HG02678 (cell line): ENCODE results near the gene ZNF670.

Experiments
- ATAC-seq: cut with Tn5 transposase; IDR thresholded peaks from one replicate; pipeline ENCODE4 v1.9.1; 2021; ENCODE audit warnings: mild to moderate bottlenecking, moderate library complexity; ENCODE audit not compliant: unreplicated experiment

Gene ZNF670

DNA sequence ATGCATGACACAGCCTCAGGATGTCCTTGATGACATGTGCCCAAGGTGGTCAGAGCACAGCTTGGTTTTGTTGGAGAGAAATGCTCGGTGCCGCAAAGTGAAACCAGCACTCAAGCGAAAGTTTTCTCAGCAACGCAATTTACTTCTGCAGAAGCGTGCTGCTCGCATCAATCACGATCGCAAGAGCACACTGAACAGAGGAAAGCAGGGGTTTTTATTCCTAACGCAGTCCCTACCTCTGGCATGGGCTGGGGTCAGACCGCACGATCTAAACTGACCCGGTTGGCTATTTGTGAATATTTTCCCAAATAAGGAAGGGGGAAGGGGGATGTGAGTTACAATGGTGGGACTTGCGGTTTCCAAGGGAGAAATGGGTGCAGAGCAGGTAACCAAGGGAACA, 26.4 kb upstream of the ZNF670 start:
- ATAC-seq, result no peak

DNA sequence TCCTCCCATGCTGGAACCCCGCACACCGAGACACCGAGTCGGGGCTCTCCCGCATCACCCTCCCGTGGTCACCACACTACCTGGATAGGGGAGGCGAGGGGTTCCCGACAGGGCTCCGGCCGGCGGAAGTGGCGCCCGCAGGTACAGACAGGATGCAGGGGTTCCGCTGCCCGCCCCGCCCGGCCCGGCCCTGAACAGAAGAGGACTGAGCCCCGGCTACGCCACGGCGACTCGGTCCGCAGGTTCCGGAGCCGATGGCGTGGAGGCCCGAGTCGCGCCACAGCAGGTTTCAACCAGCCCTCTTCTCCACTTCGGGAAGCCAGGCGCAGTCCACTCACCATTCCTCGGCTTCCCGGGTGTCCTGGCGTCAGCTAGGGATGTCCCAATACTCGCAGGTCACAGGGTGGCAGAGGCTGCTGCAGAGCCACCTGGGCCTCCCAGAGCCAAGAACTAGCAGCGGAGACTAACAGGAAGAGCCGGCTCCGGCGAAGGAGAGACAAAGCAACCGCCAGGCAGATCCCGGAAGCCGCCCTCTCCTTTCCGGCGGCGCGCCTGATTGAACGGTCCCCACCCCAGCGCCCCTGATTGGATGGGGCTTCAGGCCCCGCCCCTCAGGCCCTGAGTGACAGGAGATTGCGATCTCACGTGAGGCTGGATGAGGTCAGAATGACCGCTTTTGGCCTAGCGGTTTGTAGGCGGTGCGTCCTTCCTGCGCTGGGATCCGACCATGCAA, 25.4 kb upstream of the ZNF670 start, which contains the start of gene ZNF669:
ZNF669 (minus strand) TSS at position 498 of the 733 bp plus-strand sequence; CDS start at position 341, 157 bp downstream.
- ATAC-seq, result peak; percentile 99

DNA sequence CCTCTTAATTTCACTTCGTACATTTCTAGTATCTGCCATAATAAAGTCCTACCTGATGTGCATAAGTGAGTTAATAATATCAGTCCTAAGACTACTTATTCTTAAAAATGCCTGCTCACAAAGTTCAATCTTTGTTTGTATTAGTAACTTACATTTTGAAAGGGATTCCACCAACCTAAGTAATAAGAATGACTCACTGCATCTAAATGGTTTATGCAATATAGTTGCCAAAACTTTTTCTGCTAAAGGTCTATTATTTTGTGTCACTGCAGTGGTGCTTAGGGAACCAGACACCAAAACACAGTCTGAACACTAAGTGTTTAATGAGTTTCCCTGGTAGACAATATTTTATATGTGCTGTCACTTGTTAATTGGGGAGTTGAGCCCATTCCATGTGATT, 23.8 kb upstream of the ZNF670 start:
- ATAC-seq, result no peak

DNA sequence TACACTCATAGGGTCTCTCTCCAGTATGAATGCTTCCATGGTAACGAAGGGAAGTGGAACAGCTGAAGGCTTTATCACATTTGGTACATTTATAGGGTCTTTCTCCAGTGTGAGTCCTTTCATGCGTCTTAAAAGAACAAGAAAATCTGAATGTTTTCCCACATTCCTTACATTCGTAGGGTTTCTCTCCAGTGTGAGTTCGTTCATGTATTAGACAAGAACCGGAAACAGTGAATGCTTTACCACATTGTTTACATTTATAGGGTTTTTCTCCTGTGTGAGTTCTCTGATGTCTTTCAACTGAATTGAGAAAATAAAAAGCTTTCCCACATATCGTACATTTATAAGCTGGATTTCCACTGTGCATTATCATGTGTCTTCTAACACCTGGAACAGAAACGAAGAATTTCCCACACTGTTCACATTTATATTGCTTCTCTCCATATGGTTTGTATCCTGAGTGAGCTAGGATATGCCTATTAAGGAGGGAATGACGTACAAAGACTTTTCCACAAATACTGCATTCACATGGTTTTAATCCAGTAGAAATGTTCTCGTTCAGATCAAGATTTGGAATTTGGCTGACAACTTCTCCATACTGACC, 22.2 kb upstream of the ZNF670 start:
- no peak for ATAC-seq

DNA sequence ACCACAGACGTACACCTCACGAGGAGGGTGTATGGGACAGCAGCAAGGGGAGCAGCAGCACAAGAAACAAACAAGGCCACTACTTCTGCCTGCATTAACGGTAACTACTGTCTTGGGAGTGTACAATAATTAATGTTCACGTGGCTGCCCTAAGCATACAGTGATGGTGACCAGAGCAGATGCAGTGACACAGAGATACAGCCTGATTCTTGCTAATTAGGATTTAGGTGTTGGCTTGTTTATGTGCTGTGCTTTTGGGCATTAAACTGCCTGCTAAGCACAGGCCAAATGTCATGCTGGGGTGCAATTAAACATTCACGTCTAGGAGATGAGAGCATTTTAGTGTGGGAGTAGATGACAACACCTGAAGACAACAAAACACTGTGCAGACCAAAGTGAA, 18.3 kb upstream of the ZNF670 start:
- ATAC-seq, result no peak

DNA sequence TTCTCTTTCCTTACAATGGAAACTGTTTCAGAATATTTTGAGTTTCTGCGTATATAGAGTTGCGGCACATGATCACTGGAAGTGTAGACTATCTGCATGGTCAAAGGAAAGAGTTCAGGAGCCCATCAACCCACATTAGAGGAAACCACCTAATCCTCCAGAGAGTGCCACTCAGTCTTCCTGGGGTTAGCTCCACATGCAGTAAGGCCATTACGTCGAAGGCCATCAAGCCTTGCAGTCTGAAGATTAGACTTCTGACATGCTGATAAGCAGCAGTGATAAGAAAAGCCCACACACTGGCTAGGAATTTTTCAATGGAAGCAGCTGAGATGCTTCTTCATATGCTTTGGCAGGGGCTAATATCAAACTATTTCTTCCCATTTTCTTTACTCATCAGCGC, 17.9 kb upstream of the ZNF670 start:
- ATAC-seq, result no peak

DNA sequence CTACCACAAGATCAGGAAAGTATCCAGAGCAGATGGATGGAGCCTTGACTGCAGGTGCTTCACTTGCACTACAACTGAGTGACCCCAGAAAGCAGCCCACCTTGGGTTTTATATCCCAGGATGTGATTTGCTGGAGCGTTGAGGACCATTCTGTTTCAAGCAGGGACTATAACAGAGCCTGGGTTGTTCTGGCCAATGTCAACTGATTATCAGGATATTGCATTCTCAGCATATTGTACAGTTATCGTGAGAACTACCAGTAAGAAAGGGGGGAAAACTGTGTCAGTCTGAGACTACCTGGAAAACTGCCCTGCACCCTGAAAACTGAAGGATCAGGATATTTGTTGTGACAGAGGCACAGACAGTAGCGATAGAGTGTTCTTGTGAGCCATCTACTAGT, 17.5 kb upstream of the ZNF670 start:
- ATAC-seq, result no peak

DNA sequence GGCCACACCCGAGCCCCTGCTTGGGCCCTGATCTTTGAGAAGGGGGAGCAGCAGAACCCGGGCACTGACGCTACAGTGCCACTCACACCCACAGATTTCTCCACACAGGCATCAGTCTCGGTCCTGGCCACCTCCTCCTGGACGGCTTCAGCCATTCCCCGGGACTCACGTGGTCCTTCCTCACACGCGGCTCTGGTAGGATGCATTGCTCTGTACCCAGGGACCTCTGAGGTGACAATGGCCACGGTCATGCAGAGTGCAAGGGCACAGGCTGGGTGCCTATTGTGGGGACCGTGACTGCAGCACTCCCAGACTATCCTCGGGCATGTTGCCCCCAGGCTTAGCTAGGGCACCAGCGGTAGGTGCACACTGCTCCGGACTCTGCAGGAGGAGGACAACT, 11.8 kb upstream of the ZNF670 start:
- no peak for ATAC-seq

DNA sequence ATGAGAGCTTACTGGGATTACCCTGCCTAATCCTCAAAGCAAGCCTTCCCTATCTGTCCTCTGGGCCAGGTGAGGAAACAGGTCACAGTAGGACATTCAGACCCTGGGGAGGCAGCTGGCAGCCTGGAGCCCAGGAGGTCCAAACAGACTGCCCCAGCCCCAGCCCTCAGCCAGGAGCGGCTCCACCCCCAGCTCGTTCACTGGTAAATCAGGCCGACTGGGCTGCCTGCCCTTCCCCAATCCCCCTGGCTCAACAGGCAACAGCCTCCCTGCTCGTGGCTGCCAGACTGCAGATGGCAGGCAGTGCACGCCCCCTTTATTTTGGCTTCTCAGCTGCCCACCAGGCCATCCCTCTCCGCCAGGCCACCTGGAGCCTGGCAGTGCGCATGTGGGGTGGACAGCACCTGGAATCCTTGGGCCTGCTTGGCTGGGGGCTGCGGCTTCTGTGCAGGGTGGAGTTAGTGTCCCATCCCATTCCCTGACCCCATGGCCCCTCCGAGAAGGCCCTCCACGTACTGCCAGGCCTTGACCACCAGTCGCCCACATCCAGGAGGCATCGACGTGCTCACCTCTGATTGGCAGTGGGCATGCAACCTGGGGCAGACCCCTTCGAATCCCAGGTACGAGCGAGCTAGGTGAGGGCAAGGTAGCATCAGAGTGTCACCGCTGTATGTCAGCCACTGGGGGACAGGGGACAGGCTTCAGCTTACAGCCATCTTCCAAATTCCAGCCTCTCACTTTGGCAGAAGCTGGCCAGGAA, 11.2 kb upstream of the ZNF670 start:
- no peak for ATAC-seq

DNA sequence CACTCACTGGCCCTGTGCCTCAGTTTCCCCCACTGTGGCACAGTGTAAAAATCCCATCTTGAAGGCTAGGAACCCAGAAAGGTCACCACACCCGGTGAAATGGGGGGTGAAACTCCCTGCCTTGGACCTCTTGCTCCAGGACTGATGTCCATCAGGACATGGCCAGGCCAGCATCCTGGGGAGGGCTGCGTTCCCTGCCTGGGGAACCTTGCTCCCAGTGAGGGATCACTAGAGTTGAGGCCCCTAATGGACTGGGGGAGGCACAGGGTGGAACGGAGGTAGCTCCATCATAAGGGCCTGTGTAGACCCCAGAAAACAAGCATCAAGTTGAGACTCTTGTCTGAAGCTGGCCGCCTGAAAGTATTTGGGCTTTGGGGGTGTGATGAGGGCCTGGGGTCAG, 10.4 kb upstream of the ZNF670 start:
- no peak for ATAC-seq

DNA sequence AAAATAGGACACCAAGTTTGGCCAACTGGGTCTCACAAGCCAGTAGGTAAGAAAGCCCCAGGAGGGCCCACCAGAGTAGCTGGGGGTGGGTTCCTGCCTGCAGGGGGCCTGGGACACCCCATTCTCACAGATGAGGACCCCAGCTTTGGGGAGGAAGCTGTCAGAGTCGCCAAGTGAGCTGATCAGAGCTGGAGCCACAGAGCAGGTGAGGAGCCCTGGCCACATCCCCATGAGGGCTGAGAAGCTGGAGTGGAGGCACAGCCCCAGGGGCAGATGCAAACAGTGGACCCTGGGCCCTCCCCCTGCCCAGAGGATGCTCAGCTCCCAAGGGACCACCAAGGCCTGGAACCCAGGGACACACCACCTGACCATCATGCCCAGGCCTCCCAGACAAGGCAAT, 8.6 kb upstream of the ZNF670 start:
- no peak for ATAC-seq

DNA sequence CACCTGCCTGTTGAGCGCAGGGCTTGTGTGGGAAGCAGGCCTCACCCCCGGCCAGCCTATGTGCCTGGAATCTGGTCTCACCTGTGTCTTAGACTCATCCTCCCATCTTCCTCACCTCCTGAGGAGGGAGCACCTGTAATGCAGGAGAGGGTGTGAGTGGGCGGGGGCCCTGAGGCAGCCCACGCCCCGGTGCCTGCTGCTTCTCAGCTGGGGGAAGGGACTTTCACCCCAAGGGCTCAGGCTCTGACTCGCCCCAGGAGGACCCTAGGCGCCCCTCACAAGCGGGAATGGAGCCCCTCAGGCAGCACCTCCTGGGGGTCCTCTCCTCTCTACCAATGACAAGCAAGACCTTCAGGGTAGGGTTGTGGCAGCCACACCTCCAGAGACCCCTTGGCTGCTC, 6.7 kb upstream of the ZNF670 start:
- ATAC-seq, result no peak

DNA sequence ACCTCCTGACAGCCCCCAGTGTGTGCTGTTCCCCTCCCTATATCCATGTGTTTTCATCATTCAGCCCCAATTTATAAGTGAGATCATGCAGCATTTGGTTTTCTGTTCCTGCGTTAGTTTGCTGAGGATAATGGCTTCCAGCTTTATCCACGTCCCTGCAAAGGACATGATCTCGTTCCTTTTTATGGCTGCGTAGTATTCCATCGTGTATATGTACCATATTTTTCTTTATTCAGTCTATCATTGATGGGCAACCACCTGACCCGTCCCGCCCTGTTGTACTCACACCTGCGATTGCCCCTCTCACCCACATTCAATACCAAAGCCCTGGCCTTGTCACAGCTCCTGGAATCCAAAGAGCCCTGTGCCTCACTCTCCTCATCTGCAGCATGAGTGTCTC, 6.2 kb upstream of the ZNF670 start:
- ATAC-seq, result no peak

DNA sequence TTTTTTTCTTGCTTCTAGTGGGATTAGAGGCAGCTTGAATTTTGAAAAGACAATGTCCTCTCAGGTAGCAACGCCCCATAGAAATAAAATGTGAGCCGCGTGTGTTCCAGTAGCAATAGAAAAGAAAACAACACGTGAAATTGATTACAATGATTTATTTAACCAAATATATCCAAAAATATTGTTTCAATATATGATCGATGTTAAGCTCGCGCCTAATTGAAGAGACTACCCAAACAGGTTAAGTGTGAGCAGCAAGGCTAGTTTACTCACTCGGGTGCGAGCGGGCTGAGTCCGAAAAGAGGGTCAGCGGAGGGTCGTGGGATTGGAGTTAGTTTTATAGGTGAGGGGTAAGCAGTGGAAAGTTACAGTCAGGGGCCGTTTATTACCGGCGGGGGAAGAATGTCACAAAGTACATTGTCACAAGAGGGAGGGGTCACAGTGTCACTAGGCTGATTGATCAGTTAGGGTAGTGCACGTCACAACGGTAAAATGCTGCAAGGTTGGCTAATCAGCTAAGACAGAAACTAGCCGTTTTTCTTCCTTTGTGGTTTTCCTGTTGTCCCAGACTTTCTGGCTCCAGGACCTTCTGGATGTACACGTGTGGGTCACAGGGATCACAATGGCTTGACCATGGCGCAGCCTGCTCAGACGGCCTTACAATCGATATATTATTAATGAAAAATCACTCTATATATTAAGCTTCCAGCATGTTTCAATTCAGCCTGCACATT, 697 bp upstream of the ZNF670 start:
- no peak for ATAC-seq

DNA sequence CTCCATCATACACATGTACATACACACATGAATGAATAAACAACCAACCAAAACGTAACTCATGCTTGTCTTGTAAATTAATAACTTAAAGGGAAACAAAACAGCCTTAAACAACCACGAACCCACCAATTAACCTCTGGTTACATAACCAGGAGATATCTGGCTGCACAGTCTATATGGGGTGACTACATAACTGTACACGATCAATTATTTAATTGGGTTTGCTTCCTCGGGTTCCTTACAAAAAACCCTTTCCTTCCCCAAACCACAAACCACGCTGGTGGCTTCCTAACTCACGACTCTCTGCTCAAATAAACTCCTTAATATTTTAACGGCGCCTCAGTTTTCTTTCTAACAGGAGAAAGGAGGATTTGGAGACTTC, 744 bp downstream of the ZNF670 start:
- no peak for ATAC-seq

DNA sequence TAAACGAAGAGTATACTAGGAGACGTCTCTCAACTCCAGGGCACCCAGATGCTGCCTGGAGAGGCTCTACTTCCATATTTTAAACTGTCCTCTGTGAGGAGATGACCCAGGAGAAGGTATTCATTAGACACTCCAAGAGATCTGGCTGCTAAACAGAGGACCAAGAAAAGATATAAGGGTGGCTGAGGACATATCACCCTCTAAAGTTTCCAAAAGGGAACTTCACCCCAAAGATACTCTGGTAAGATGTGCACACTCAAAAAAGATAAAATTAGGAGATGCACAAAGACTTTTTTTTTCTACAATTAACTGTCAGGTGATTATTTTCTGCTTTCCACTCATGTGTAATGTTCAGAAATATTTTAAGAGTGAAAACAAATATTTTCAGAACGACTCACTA, 1.4 kb downstream of the ZNF670 start:
- ATAC-seq, result no peak

DNA sequence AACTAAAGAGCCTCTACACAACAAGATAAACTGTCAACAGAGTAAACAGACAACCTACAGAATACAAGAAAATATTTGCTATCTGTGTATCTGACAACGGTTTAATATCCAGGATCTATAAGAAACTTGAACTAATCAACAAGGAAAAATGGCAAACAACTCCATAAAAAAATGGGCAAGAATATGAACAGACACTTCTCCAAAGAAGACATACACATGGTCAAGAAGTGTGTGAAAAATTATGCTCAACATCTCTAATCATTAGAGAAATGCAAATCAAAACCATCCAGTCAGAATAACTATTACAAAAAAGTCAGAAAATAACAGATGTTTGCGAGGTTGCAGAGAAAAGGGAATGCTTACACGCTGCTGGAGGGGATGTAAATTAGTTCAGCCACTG, 8.0 kb downstream of the ZNF670 start:
- no peak for ATAC-seq

DNA sequence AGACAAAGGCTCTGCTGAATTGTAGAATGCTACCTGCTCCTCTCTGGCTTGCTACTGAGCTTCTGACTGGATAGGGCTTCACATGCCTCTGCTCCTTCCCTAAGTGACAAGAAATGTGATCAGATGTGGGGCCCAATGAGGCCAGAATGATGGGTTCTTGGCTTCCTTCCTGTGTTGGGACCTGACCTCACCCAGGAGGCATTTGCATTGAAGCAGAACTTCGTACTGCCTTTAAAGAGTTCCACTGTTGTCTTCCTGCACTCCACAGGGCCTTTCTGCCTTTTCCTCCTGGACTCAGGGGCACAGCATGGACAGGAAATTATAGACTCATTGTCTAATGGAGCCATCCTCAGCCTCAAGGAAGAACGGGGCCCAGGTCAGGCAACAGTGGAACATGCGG, 14.3 kb downstream of the ZNF670 start:
- no peak for ATAC-seq

DNA sequence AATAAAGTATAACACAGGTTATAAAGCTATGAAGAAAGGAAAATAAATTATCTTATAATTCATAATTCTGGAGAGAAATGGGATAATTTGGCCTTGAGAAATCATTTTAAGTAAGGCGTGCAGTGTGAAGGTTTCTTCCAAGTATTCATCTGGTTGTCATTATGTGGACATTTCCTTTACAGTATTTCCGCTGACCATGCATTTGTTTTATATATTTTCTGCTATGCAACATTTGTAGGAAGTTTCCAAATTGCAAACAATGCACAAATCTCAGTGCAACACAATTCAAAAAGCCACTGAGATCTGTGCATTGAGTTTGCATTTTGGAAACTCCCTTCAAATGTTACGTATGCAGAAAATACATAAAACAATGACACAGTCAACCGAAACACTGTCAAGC, 17.8 kb downstream of the ZNF670 start:
- ATAC-seq, result no peak

DNA sequence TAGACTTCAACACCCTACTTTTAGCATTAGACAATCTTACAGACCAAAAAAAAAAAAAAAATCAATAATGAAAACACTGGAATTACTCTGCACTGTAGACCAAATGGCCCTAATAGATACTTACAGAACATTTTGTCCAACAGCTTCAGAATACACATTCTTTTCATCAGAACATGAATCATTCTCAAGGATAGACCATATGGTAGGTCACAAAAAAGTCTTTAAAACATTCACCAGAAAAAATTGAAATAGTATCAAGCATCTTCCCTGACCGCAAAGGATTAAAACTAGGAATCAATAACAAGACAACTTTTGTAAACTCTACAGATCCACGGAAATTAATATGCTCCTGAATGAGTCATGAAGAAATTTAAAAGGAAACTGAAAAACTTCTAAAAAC, 22.5 kb downstream of the ZNF670 start:
- ATAC-seq, result no peak

DNA sequence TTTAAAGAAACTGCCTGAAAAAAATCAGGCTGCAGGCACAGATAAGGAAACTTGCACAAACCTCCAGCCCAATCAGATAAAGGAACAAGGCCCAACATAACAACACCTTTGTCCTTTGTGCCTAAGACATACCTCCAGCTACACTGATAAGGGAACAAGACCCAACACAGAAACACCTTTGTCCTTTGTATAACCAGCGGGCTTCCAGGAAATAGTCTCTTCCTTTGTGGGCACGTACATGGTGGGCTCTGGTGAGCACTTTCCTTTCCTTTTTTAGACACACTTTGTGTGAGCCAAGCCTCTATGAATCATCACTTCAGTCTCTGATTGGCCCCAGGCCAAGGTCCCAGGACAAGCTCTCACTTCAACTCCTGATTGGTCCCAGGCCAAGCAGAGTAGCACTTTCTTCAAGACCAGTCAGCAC, 23.6 kb downstream of the ZNF670 start:
- no peak for ATAC-seq
